HL-60 (cell line): ENCODE measurements around the gene TMEM154.

Experiments used
- DNase-seq, 2 experiments: peaks; one replicate each; pipeline ENCODE4 v3.0.0-alpha.2; 2010 to 2020; ENCODE audit warnings: low read depth in 1 of 2, low spot score in 1 of 2
- H3K27ac ChIP-seq: fragments of 250-450 bp; sonication (Bioruptor Pico); replicated peaks from 2 replicates; pipeline ENCODE4 v1.5.1; 2020; ENCODE audit warnings: mild to moderate bottlenecking, moderate library complexity
- H3K27me3 ChIP-seq: fragments of 250-450 bp; sonication (Bioruptor Pico); 2 replicates; pipeline ENCODE4 v1.5.1; 2021; ENCODE audit warnings: mild to moderate bottlenecking, moderate library complexity; ENCODE audit not compliant: insufficient read depth, poor library complexity, severe bottlenecking
- H3K4me3 ChIP-seq: replicated peaks from 2 replicates; pipeline ENCODE4 v1.5.1; 2011; ENCODE audit warnings: mild to moderate bottlenecking, control low read depth, low read length; ENCODE audit not compliant: insufficient read depth
- CTCF ChIP-seq: IDR thresholded peaks from one replicate; pipeline ENCODE4 v1.5.1; 2011; ENCODE audit warnings: low read length, control low read depth, inconsistent platforms; ENCODE audit not compliant: insufficient read depth
- GABPA ChIP-seq: IDR thresholded peaks from 2 replicates; pipeline ENCODE4 v1.6.1; 2012; ENCODE audit warnings: low read depth
- POLR2AphosphoS5 ChIP-seq: IDR thresholded peaks from 2 replicates; pipeline ENCODE4 v1.6.1; 2012; ENCODE audit warnings: low read depth
- REST ChIP-seq: IDR thresholded peaks from 2 replicates; pipeline ENCODE4 v1.6.1; 2012; ENCODE audit warnings: low read depth; ENCODE audit not compliant: insufficient replicate concordance
- SPI1 ChIP-seq: IDR thresholded peaks from 2 replicates; pipeline ENCODE4 v1.6.1; 2012; ENCODE audit warnings: low read depth, mild to moderate bottlenecking, borderline replicate concordance

TMEM154 gene

GRCh38 chr4:152616804-152617203 is 63.0 kb downstream of the TMEM154 start:
- no peak for TF ChIP-seq CTCF
- TF ChIP-seq SPI1, result no peak
- TF ChIP-seq GABPA, result no peak
- TF ChIP-seq POLR2AphosphoS5, result no peak
- no peak for TF ChIP-seq REST
- no peak overlapping the region for H3K27ac ChIP-seq
- no peaks in the 10 kb centered on the region for H3K27me3 ChIP-seq
- DNase-seq, result no peak
- H3K4me3 ChIP-seq, result no peak overlapping the region

GRCh38 chr4:152613841-152614721 is 65.7 kb downstream of the TMEM154 start:
- Histone ChIP-seq H3K4me3 (no peak overlapping the region), H3K27me3 (no peaks in the 10 kb centered on the region), H3K27ac (no peak overlapping the region)
- no peak for TF ChIP-seq CTCF
- no peak for TF ChIP-seq REST
- no peak for TF ChIP-seq SPI1
- no peak for TF ChIP-seq GABPA
- no peak for TF ChIP-seq POLR2AphosphoS5
- no peak for DNase-seq

- DNase-seq, result no peak
- TF ChIP-seq CTCF (no peak), GABPA (no peak), REST (no peak), POLR2AphosphoS5 (no peak), SPI1 (no peak)
- H3K27me3 ChIP-seq, result no peaks in the 10 kb centered on the region
- no peak overlapping the region for H3K27ac ChIP-seq
- H3K4me3 ChIP-seq, result no peak overlapping the region
Observed at GRCh38 chr4:152613351-152613750, 66.4 kb downstream of the TMEM154 start.
